H1 (cell line): ENCODE results near the gene OTOGL. TPM values are rescaled to one million over a fixed set of nuclear protein-coding genes. Genes with fewer than 3 reads are reported as not detected.
A peak's percentile ranks its signal among the peaks of the same experiment; 100 is the strongest.

Experiments used
- CTCF ChIA-PET: fragments of 300-600 bp; sonication (Branson Sonifier 250); formaldehyde crosslinking; loops from one replicate; lab custom pipeline; 2021; ENCODE audit not compliant: partially characterized antibody; lab: Charles Lee
- POLR2A ChIA-PET: fragments of 300-600 bp; sonication (Branson Sonifier 250); formaldehyde crosslinking; loops from one replicate; lab custom pipeline; 2021; ENCODE audit warnings: inconsistent platforms; ENCODE audit not compliant: partially characterized antibody; lab: Charles Lee
- DNase-seq, 2 experiments: peaks; one replicate each; pipeline versions ENCODE4 v3.0.0 to v3.0.0-alpha.2; 2010 to 2022; ENCODE audit warnings: low spot score in 2 of 2, low read depth in 1 of 2, mixed read lengths in 1 of 2
- FAIRE-seq: peaks from 2 replicates; lab custom pipeline; 2011; peaks lifted over from hg19 to GRCh38; lab: Jason Lieb, UNC
- H2AFZ ChIP-seq: 2 replicates; pipeline ENCODE4 v1.8.1; 2012; ENCODE audit warnings: low read length, inconsistent platforms
- H2AK5ac ChIP-seq: 2 replicates; pipeline ENCODE4 v1.6.1; 2013; ENCODE audit warnings: low read depth, low read length
- H2BK120ac ChIP-seq: replicated peaks from 2 replicates; pipeline ENCODE3; 2013; ENCODE audit warnings: low read depth, low read length, inconsistent platforms
- H2BK12ac ChIP-seq: 2 replicates; pipeline ENCODE4 v1.6.1; 2013; ENCODE audit warnings: low read depth, low read length
- H2BK15ac ChIP-seq: 2 replicates; pipeline ENCODE4 v1.6.1; 2013; ENCODE audit warnings: low read length
- H2BK20ac ChIP-seq: 2 replicates; pipeline ENCODE4 v1.6.1; 2013; ENCODE audit warnings: low read length
- H2BK5ac ChIP-seq: 2 replicates; pipeline ENCODE4 v1.6.1; 2013; ENCODE audit warnings: low read depth, low read length
- H3K14ac ChIP-seq: 2 replicates; pipeline ENCODE4 v1.6.1; 2013; ENCODE audit warnings: inconsistent platforms; ENCODE audit not compliant: insufficient read length
- H3K18ac ChIP-seq: 2 replicates; pipeline ENCODE4 v1.6.1; 2013; ENCODE audit warnings: low read length; ENCODE audit errors: extremely low read depth
- H3K23ac ChIP-seq: 2 replicates; pipeline ENCODE4 v1.6.1; 2013; ENCODE audit warnings: inconsistent platforms; ENCODE audit not compliant: insufficient read length
- H3K23me2 ChIP-seq: 2 replicates; pipeline ENCODE4 v1.6.1; 2013; ENCODE audit warnings: low read depth, low read length
- H3K27ac ChIP-seq: 2 replicates; pipeline ENCODE4 v1.6.1; 2011; ENCODE audit warnings: low read depth, low read length, inconsistent platforms
- H3K27me3 ChIP-seq, 4 experiments: replicated peaks in 1 of 4; 1 replicate in 1 of 4; 2 replicates in 3 of 4; pipeline versions ENCODE4 v1.6.1 to v1.8.1; 2011 to 2013; ENCODE audit warnings: low read length in 3 of 4, mild to moderate bottlenecking in 3 of 4, inconsistent platforms in 2 of 4, mixed read lengths in 2 of 4, moderate library complexity in 1 of 4; ENCODE audit not compliant: control insufficient read depth in 3 of 4, insufficient read depth in 3 of 4; ENCODE audit errors: extremely low read depth in 1 of 4
- H3K36me3 ChIP-seq, 4 experiments: 2 replicates each; pipeline versions ENCODE4 v1.6.1 to v1.8.1; 2011 to 2013; ENCODE audit warnings: mild to moderate bottlenecking in 4 of 4, low read length in 3 of 4, moderate library complexity in 2 of 4, control low read depth in 1 of 4, inconsistent platforms in 1 of 4; ENCODE audit not compliant: insufficient read depth in 4 of 4, control insufficient read depth in 2 of 4
- H3K4ac ChIP-seq: replicated peaks from 2 replicates; pipeline ENCODE3; 2013; ENCODE audit warnings: low read length, low read depth, mixed read lengths, inconsistent platforms; ENCODE audit not compliant: insufficient read length
- H3K4me1 ChIP-seq, 4 experiments: replicated peaks in 1 of 4; 1 replicate in 1 of 4; 2 replicates in 3 of 4; pipeline versions ENCODE4 v1.6.1 to v1.8.1; 2011 to 2013; ENCODE audit warnings: low read length in 3 of 4, inconsistent platforms in 2 of 4, mixed read lengths in 1 of 4; ENCODE audit not compliant: insufficient read depth in 4 of 4, control insufficient read depth in 3 of 4
- H3K4me2 ChIP-seq, 2 experiments: 2 replicates each; pipeline versions ENCODE4 v1.6.1 to v1.8.1; 2011 to 2013; ENCODE audit warnings: low read depth in 2 of 2, low read length in 2 of 2, control low read depth in 1 of 2, inconsistent platforms in 1 of 2, mild to moderate bottlenecking in 1 of 2; ENCODE audit not compliant: insufficient read depth in 1 of 2
- H3K4me3 ChIP-seq, 4 experiments: fragments of 200-600, 300-600 bp in 1 of 4; sonication (generic), shearing (Covaris generic), sonication (Bioruptor Twin) in 1 of 4; 2 replicates each; pipeline versions ENCODE4 v1.5.1 to v1.8.1; 2011 to 2016; ENCODE audit warnings: low read length in 4 of 4, low read depth in 3 of 4, control low read depth in 2 of 4, inconsistent platforms in 2 of 4, mild to moderate bottlenecking in 2 of 4, mixed read lengths in 1 of 4, moderate library complexity in 1 of 4; ENCODE audit not compliant: insufficient read depth in 2 of 4; ENCODE audit errors: extremely low read depth in 1 of 4
- H3K56ac ChIP-seq: replicated peaks from 2 replicates; pipeline ENCODE3; 2013; ENCODE audit warnings: low read depth, mild to moderate bottlenecking, mixed read lengths, low read length, inconsistent platforms; ENCODE audit not compliant: insufficient read length
- H3K79me1 ChIP-seq: 2 replicates; pipeline ENCODE4 v1.6.1; 2013; ENCODE audit warnings: low read depth, low read length, control low read depth
- H3K79me2 ChIP-seq, 2 experiments: 2 replicates each; pipeline versions ENCODE4 v1.6.1 to v1.8.1; 2012 to 2013; ENCODE audit warnings: low read length in 2 of 2, mild to moderate bottlenecking in 2 of 2, inconsistent platforms in 1 of 2; ENCODE audit not compliant: insufficient read depth in 2 of 2, control insufficient read depth in 1 of 2
- H3K9ac ChIP-seq, 4 experiments: replicated peaks in 1 of 4; 1 replicate in 1 of 4; 2 replicates in 3 of 4; pipeline versions ENCODE4 v1.6.1 to v1.8.1; 2011 to 2013; ENCODE audit warnings: low read depth in 3 of 4, low read length in 3 of 4, control low read depth in 2 of 4, mild to moderate bottlenecking in 2 of 4, moderate library complexity in 2 of 4, inconsistent platforms in 1 of 4; ENCODE audit errors: extremely low read depth in 1 of 4
- H3K9me3 ChIP-seq, 2 experiments: 2 replicates each; pipeline versions ENCODE4 v1.6.1 to v1.8.1; 2012 to 2013; ENCODE audit warnings: mild to moderate bottlenecking in 2 of 2, moderate library complexity in 2 of 2, control low read depth in 1 of 2, inconsistent platforms in 1 of 2, low read depth in 1 of 2, low read length in 1 of 2, mixed read lengths in 1 of 2; ENCODE audit not compliant: insufficient read depth in 2 of 2
- H4K20me1 ChIP-seq, 2 experiments: replicated peaks in 1 of 2; 2 replicates each; pipeline versions ENCODE3 to v1.8.1; 2011 to 2013; ENCODE audit warnings: inconsistent platforms in 2 of 2, low read length in 2 of 2, mild to moderate bottlenecking in 1 of 2; ENCODE audit not compliant: insufficient read depth in 2 of 2, control insufficient read depth in 1 of 2
- H4K5ac ChIP-seq: 2 replicates; pipeline ENCODE4 v1.6.1; 2013; ENCODE audit warnings: low read length, low read depth, mixed read lengths, inconsistent platforms; ENCODE audit not compliant: insufficient read length
- H4K8ac ChIP-seq: 2 replicates; pipeline ENCODE4 v1.8.0; 2013; ENCODE audit warnings: mild to moderate bottlenecking, moderate library complexity, low read length, inconsistent platforms; ENCODE audit not compliant: insufficient read depth; ENCODE audit errors: extremely low read depth
- H4K91ac ChIP-seq: replicated peaks from 2 replicates; pipeline ENCODE3; 2013; ENCODE audit warnings: low read length, mixed read lengths, inconsistent platforms; ENCODE audit not compliant: insufficient read length
- CTCF ChIP-seq, 3 experiments: IDR thresholded peaks; 1 replicate in 2 of 3; 2 replicates in 1 of 3; pipeline versions ENCODE4 v1.5.1 to v1.6.1; 2011; ENCODE audit warnings: low read length in 3 of 3, mild to moderate bottlenecking in 3 of 3, inconsistent platforms in 2 of 3, low read depth in 1 of 3, moderate library complexity in 1 of 3; ENCODE audit not compliant: insufficient read depth in 1 of 3; ENCODE audit errors: control extremely low read depth in 1 of 3
- PHF8 ChIP-seq: fragments of 200-600 bp; sonication (generic); conservative IDR thresholded peaks from 2 replicates; pipeline ENCODE4 v1.7.1; 2012; ENCODE audit warnings: low read depth, mild to moderate bottlenecking, inconsistent platforms, low read length, moderate library complexity
- RAD21 ChIP-seq, 2 experiments: IDR thresholded peaks in 1 of 2; conservative IDR thresholded peaks in 1 of 2; 2 replicates each; pipeline ENCODE4 v1.6.1; 2011; ENCODE audit warnings: low read depth in 2 of 2, low read length in 2 of 2, improper control_type of control experiment in 1 of 2, inconsistent platforms in 1 of 2, mild to moderate bottlenecking in 1 of 2, moderate library complexity in 1 of 2
- WGBS, 2 experiments: shearing (Covaris generic) in 1 of 2; methylation state at CpG; one replicate each; pipeline versions ENCODE4 v1.1.6 to v1.1.7; 2013 to 2015; ENCODE audit warnings: low lambda C conversion rate in 2 of 2, mixed read lengths in 2 of 2, inconsistent platforms in 1 of 2, low coverage in 1 of 2, missing lambda C conversion rate in 1 of 2; ENCODE audit not compliant: insufficient replicate concordance in 2 of 2, insufficient coverage in 1 of 2, insufficient read length in 1 of 2; ENCODE audit errors: extremely low coverage in 1 of 2, missing lambda C conversion rate in 1 of 2; 5-methylcytosine and 5-hydroxymethylcytosine counted together
- polyA plus RNA-seq, 7 experiments: library from polyadenylated mRNA; depleted of rRNA in 3 of 7; stranded (reverse) in 5 of 7; unstranded in 2 of 7; fragments of >200 nt in 5 of 7; fragments of 200-250 nt in 2 of 7; gene quantifications; 1 replicate in 5 of 7; 2 replicates in 1 of 7; 4 replicates in 1 of 7; pipeline versions ENCODE4 v1.2.1 to v1.2.3, GENCODE V29; 2011 to 2013; ENCODE audit warnings: missing spikeins in 2 of 7, mixed read lengths in 2 of 7
- total RNA-seq: library from RNA; stranded (reverse); fragmentation: NEBNext Ultra II Directional; extraction: Animal tissue kit (Norgen Biotek cat#: 25700); gene quantifications from 2 replicates; pipeline ENCODE4 v1.2.1, GENCODE V29; 2021

The OTOGL gene
- total and polyA plus RNA-seq, 2 of the 8 experiments (the other 6 are each of a cell fraction or from before 2014, with no cell fraction given), result 0.12 to 0.17 TPM

DNA sequence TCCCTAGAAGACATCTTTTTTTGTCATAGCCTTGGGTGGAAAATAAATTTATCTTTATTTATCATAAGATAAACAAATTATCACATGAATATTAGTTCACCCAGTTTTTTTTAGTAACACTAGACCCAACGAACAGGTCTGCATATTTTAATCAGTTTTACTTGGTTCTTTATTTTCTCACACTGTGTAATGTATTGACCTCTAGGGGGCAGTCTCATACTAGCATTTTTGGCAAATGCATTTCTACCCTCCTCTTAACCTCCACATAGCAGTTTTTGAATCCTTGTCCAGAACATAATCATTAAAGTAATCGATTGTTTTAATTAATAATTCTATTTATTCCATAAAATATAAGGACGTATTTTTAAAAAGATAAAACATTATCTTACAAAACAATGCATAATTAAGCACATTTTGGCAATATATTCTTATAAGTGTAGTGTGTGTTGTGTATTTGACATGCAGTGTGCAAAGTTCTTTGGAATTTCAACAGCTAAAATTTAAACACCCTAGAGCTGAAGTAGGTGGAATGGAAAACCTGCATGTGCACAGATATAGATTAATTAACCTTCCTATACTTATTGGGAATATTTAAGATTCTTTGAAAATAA is 313.1 kb downstream of the OTOGL start:
- no peak overlapping the region for H2BK15ac ChIP-seq
- no peak overlapping the region for H2BK120ac ChIP-seq
- H4K5ac ChIP-seq, result no peak overlapping the region
- 43% methylated on average over 3 of the region's 3 CpGs; no CpG with 5 or more reads in 1 of the 2 experiments for WGBS, 2 experiments
- no peak overlapping the region for H3K27ac ChIP-seq
- H2BK12ac ChIP-seq, result no peak overlapping the region
- H2AFZ ChIP-seq, result no peak overlapping the region
- H4K91ac ChIP-seq, result no peak overlapping the region
- no peak overlapping the region for H3K9ac ChIP-seq
- H3K4me3 ChIP-seq, result no peak overlapping the region
- no peaks in the 10 kb centered on the region for H3K27me3 ChIP-seq
- POLR2A ChIA-PET, result no interaction called here
- TF ChIP-seq RAD21 (IDR thresholded peaks at IDR 0.05 in 1 of 2, conservative IDR thresholded peaks at IDR 0.05 in 1 of 2; ENCODE audit: low read depth in 2 of 2, low read length in 2 of 2), result peak; percentile 86 to 87
- peak in 2 of 3 experiments; percentile 47 to 57; a peak in 2 of 4 replicates for TF ChIP-seq CTCF (IDR thresholded peaks at IDR 0.05; ENCODE audit: control extremely low read depth in 1 of 3, insufficient read depth in 1 of 3, low read depth in 1 of 3, low read length in 3 of 3)
- TF ChIP-seq PHF8, result no peak
- no peak overlapping the region for H2BK5ac ChIP-seq
- CTCF ChIA-PET, result interaction anchor here (0.7 to 3.2 kb wide), 11 partner anchors 14 to 848 kb away, joined by 3 to 25 read pairs (median 5); no protein-coding TSS in a partner anchor
- no peaks in the 10 kb centered on the region for H3K36me3 ChIP-seq
- no peak overlapping the region for H4K8ac ChIP-seq
- no peak overlapping the region for H3K4ac ChIP-seq
- H3K14ac ChIP-seq, result no peak overlapping the region
- no peak overlapping the region for H3K4me2 ChIP-seq
- H2AK5ac ChIP-seq, result no peak overlapping the region
- no peak overlapping the region for H3K56ac ChIP-seq
- no peak overlapping the region for H2BK20ac ChIP-seq
- H3K23ac ChIP-seq, result no peak overlapping the region
- H3K4me1 ChIP-seq, result no peaks in the 10 kb centered on the region
- no peak for DNase-seq
- H4K20me1 ChIP-seq, result no peaks in the 10 kb centered on the region
- H3K79me2 ChIP-seq, result no peaks in the 10 kb centered on the region
- no peaks in the 10 kb centered on the region for H3K79me1 ChIP-seq
- no peaks in the 10 kb centered on the region for H3K9me3 ChIP-seq
- no peaks in the 10 kb centered on the region; the same call in 1 of the 2 replicates for H3K23me2 ChIP-seq
- FAIRE-seq, result peak; percentile 7
- H3K18ac ChIP-seq, result no peak overlapping the region
